Measurements from ENCODE around the gene FLRT3.
A peak's percentile ranks its signal among the peaks of the same experiment; 100 is the strongest.

The FLRT3 gene

GRCh38 chr20:14335052-14335451 is 2.4 kb downstream of the FLRT3 start:
- Histone ChIP-seq H3K27me3 (ENCODE audit: insufficient read depth, low read depth, severe bottlenecking) (no peaks in the 10 kb centered on the region), H3K9me3 (ENCODE audit: severe bottlenecking) (no peaks in the 10 kb centered on the region), H3K27ac (no peak overlapping the region), H3K36me3 (no peaks in the 10 kb centered on the region), H3K4me3 (ENCODE audit: low read depth, low read length) (no peak overlapping the region)
- no peak for TF ChIP-seq CTCF (IDR thresholded peaks at IDR 0.05; ENCODE audit: low read depth, low read length)
- DNase-seq = no peak

- H3K9me3 ChIP-seq (ENCODE audit: severe bottlenecking) = no peaks in the 10 kb centered on the region
- peak; percentile 49 for DNase-seq
- peak; percentile 46 for TF ChIP-seq CTCF (IDR thresholded peaks at IDR 0.05; ENCODE audit: low read depth, low read length)
Measured at GRCh38 chr20:14334306-14334930, 3.0 kb downstream of the FLRT3 start.

GRCh38 chr20:14333721-14334120 is 3.7 kb downstream of the FLRT3 start:
- no peak for TF ChIP-seq CTCF (IDR thresholded peaks at IDR 0.05; ENCODE audit: low read depth, low read length)
- Histone ChIP-seq H3K9me3 (ENCODE audit: severe bottlenecking) (no peaks in the 10 kb centered on the region), H3K27me3 (ENCODE audit: insufficient read depth, low read depth, severe bottlenecking) (no peaks in the 10 kb centered on the region), H3K36me3 (no peaks in the 10 kb centered on the region), H3K27ac (no peak overlapping the region), H3K4me3 (ENCODE audit: low read depth, low read length) (no peak overlapping the region)
- DNase-seq = no peak

More at GRCh38 chr20:14334306-14334930, 3.0 kb downstream of the FLRT3 start:
- H3K36me3 ChIP-seq = no peaks in the 10 kb centered on the region
- H3K27ac ChIP-seq = no peak overlapping the region
- H3K4me3 ChIP-seq (ENCODE audit: low read depth, low read length) = no peak overlapping the region
- no peaks in the 10 kb centered on the region for H3K27me3 ChIP-seq (ENCODE audit: insufficient read depth, low read depth, severe bottlenecking)

GRCh38 chr20:14332866-14333265 is 4.5 kb downstream of the FLRT3 start:
- no peak overlapping the region for H3K4me3 ChIP-seq (ENCODE audit: low read depth, low read length)

GRCh38 chr20:14331646-14332045 is 5.8 kb downstream of the FLRT3 start:
- H3K36me3 ChIP-seq = no peaks in the 10 kb centered on the region
- H3K4me3 ChIP-seq (ENCODE audit: low read depth, low read length) = no peak overlapping the region
- no peak overlapping the region for H3K27ac ChIP-seq
- no peaks in the 10 kb centered on the region for H3K9me3 ChIP-seq (ENCODE audit: severe bottlenecking)
- no peak for TF ChIP-seq CTCF (IDR thresholded peaks at IDR 0.05; ENCODE audit: low read depth, low read length)
- no peaks in the 10 kb centered on the region for H3K27me3 ChIP-seq (ENCODE audit: insufficient read depth, low read depth, severe bottlenecking)
- no peak for DNase-seq

More at GRCh38 chr20:14332866-14333265, 4.5 kb downstream of the FLRT3 start:
- Histone ChIP-seq H3K36me3 (no peaks in the 10 kb centered on the region), H3K27ac (no peak overlapping the region), H3K27me3 (ENCODE audit: insufficient read depth, low read depth, severe bottlenecking) (no peaks in the 10 kb centered on the region), H3K9me3 (ENCODE audit: severe bottlenecking) (no peaks in the 10 kb centered on the region)
- DNase-seq = no peak
- no peak for TF ChIP-seq CTCF (IDR thresholded peaks at IDR 0.05; ENCODE audit: low read depth, low read length)

GRCh38 chr20:14319704-14320103 is 17.7 kb downstream of the FLRT3 start:
- no peak for TF ChIP-seq CTCF (IDR thresholded peaks at IDR 0.05; ENCODE audit: low read depth, low read length)
- H3K4me3 ChIP-seq (ENCODE audit: low read depth, low read length) = no peak overlapping the region
- DNase-seq = no peak
- no peak overlapping the region for H3K27ac ChIP-seq
- no peaks in the 10 kb centered on the region for H3K27me3 ChIP-seq (ENCODE audit: insufficient read depth, low read depth, severe bottlenecking)
- no peaks in the 10 kb centered on the region for H3K9me3 ChIP-seq (ENCODE audit: severe bottlenecking)
- H3K36me3 ChIP-seq = no peaks in the 10 kb centered on the region

Measured in WERI-Rb-1 (cell line).